ENCODE measurements around the gene CLCN5.
"Not testable (repeated sequence)": the region's sequence is repeated elsewhere in the genome, so short reads cannot be mapped to it uniquely, and the experiment has no call there.

Gene CLCN5

GRCh38 chrX:49999087-49999486 lies 76.7 kb downstream of the CLCN5 start:
- DNase-seq, result no peak

- no peak for DNase-seq
These were observed 78.6 kb downstream of the CLCN5 start for GRCh38 chrX:50000937-50001542.

DNA sequence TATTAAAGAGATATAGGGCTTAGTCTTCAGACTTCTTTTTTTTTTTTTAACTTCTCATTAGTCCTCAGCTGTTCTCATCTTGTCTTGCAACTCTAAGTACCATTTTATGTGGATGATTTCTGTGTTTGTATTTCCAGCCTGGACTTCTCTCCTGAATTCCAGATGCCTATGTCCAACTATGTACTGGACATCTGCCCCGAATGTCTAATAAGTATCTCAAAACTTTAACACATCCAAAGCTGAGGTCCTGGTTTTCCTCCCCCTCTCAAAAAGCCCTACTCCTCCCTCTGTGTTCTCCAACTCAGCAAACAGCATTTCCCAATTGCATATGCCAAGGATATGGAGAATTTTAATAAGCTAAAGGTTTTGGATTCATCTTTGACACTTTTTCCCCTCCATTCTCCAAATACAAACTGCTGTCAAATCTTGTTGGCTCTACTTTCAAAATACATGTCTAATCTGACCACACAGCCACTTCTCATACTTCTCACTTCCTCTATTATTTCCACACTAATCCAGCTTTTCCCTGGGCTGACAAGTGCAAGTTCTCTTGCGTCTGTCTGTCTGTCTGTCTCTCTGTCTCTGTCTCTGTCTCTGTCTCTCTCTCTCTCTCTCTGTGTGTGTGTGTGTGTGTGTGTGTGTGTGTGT lies 79.8 kb downstream of the CLCN5 start:
- DNase-seq, result no peak

DNA sequence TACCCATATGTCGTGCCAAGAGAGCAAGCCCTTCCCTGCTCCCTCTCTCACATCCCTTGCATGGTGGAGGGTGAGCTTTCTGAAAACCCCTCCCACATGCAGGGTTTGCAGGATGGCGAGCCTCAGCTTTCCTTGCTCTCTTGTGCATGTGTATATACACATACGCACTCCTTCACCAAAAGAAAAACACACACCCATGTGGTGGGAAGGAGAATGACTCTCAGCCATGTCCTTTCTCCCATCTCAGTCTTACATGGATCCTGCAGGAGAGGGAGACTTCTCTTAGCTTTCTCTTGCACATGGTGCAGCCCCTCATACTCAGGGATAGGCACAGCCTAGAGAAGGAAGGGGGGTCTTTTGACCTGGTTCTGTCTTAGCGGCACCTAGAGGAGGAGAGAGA lies 81.1 kb downstream of the CLCN5 start:
- DNase-seq, result no peak

- no peak for DNase-seq
These were observed 81.5 kb downstream of the CLCN5 start for GRCh38 chrX:50003927-50004326.

DNA sequence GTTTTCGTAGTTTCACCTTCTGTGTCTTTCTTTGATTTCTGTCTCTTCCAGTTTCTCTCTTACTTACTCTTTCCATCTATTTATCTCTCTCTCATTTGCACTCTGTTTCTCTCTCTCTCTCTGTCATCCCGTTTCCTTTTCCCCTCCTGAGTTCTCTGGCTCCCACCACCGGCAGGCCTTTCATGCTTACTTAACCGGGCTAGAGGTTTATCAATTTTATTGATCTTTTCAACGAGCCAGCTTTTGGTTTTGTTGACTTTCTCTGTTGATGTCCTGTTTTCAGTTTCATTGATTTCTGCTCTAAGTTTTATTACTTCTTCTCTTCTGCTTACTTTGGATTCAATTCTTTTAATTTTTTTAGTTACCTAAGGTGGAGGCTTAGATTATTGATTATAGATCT lies 103.2 kb downstream of the CLCN5 start:
- DNase-seq, result not testable (repeated sequence)

DNA sequence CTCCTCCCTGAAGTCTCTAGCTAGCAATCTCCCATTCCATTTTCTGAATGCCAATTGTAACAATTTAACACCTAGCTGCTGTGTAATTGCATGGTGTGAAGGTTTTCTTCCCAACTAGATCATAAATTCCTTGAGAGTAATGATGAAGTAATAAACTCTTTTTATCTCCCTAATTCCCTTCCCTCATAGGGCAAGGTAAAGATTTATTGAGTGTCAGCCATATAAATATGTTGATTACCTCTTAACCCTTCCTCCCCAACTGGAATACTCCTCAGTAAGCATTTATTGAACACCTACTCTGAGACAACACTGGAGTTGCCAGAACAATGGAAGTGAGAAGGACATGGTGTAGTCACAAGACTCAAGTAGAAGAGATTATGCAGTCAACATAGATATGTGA lies 112.7 kb downstream of the CLCN5 start:
- DNase-seq, result no peak

- DNase-seq, result no peak
These were observed 114.0 kb downstream of the CLCN5 start for GRCh38 chrX:50036426-50036825.

GRCh38 chrX:50045823-50046222 lies 123.4 kb downstream of the CLCN5 start:
- no peak for DNase-seq

DNA sequence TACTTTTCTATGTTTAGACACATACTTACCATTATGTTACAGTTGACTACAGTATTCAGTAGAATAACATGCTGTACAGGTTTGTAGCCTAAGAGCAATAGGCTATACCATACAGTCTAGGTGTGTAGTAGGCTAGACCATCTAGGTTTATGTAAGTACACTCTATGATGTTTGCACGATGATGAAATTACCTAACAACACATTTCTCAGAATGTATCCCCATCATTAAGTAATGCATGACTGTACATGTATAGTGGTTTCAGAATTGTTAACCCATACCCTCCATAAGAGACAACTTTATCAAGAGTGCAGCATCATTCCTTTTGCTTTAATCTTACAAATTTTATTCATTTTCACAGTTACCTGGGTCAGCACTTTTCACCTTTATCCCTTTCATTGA lies 126.8 kb downstream of the CLCN5 start:
- no peak for DNase-seq

GRCh38 chrX:50054147-50054546 lies 131.8 kb downstream of the CLCN5 start:
- DNase-seq, result no peak

GRCh38 chrX:50066318-50066937 lies 144.0 kb downstream of the CLCN5 start:
- DNase-seq, result no peak

DNA sequence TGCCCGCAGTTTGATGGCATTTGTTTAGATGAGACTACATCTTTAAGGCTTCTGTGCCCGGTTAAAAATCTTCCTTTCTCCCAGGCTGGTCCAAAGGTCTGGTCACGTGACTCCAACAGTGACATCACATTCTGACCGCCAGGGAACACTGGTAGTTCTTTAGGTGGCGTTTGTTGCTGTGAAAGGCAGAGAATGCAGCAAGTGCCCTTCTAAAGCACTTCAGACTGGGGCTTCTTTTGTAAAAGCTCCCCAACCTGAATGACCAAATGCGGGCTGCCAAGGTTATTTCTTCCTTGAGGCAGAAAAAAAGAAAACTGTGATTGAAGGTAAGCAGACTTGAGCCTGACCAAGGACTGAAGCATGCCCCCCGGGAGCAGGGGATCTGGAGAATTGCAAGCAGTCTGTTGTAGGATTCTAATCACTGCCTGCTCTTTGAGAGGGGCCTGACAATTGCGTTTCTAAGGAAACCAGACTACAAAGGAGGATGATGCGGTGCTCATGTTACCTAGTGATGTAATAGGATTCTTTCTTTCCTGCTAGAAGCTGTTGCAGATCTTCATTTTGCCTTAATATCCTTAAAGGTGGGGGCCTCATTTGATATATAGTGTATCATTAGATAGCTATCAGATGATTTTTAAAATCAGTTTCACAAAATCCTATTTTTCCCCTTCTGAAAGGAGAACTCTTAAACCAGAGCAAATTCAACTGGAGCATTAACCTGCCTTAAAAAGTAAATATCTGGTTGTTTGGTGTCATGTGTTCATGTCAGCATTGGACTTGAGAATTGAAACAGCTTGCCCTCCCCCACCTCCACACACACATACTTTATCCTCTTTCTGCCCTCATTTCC lies 145.3 kb downstream of the CLCN5 start:
- DNase-seq, result no peak

GRCh38 chrX:50068285-50068563 lies 145.8 kb downstream of the CLCN5 start:
- DNase-seq, result no peak

DNA sequence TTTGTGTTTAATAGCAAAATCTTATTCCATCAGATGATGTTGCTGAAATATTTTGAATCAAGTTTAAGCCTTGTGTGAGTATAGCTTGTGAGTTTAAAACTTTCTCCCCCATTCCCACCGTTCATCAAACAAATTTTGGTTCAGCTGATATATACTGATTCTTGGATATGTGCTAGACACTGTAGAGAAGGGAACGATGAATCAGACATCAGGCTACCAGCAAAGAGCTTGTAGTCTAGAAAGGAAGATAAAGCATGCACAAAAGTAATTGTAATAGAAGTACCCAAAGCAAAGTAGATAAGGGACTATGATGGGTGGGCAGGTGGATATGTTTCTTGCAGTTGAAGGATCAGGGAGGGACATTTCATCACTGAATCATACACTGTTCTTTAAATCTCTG lies 146.5 kb downstream of the CLCN5 start:
- DNase-seq, result no peak

DNA sequence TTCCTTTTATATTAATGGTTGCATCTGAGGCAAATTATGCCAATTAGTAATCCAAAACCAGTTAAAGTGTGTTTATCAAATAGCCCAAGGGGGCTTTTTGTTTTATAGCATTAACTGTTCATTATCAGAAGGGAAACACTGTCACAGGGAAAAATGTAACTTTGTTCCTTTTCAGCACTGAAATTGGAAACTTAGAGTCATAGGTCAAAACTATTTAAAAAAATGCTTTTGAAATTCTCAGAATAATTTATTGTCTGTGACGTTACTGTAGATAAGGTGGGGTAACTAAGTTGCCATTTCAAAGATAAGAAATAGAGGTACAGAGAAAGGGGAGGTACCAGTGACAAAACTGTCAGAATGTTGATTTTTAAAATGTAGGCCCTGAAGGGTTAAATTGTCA lies 149.1 kb downstream of the CLCN5 start:
- no peak for DNase-seq

- no peak for DNase-seq
These were observed 149.7 kb downstream of the CLCN5 start for GRCh38 chrX:50072110-50072509.

DNA sequence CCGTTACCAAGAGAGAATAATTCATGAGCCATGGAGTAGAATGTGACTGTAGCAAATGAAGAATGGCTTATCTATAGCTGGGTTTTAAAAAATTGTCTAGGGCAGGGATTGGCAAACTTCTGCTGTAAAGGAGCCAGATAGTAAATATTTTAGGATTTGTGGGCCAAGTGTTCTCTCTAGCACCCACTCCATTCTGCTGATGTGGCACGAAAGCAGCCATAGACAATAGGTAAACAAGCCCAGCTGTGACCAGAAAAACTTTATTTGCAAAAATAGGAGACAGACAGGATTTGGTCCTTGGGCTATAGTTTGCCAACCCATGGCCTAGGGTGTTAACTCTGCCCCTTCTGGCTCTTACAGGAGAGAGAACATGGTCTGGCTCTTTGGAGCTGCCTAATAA lies 151.2 kb downstream of the CLCN5 start:
- DNase-seq, result no peak

- no peak for DNase-seq
These were observed 153.4 kb downstream of the CLCN5 start for GRCh38 chrX:50075630-50076339.

DNA sequence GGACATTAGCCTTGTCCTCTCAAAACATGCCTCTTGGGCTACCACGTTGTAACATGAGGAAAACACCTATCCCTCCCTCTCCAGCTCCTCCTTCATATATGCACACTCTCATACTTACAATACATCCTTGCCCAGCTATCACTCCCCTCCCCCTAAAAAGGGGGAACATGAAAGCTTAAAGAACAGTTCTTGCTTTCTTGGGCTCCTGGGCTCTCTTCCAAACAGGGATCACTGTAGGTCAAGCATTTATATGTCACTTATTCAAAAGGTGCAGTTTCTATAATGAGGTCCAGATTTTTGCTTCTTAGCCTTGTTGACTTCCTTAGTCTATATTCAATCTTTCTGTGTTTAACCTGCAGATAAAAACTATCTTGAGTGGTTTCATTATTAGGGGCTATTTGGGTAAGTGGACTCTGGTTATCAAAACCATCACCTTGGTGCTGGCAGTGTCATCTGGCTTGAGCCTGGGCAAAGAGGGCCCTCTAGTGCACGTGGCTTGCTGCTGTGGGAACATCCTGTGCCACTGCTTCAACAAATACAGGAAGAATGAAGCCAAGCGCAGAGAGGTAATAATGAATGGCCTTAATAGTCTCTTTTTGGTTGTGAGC lies 159.0 kb downstream of the CLCN5 start:
- DNase-seq, result peak; percentile 2

- no peak for DNase-seq
These were observed 160.3 kb downstream of the CLCN5 start for GRCh38 chrX:50082741-50083140.

DNA sequence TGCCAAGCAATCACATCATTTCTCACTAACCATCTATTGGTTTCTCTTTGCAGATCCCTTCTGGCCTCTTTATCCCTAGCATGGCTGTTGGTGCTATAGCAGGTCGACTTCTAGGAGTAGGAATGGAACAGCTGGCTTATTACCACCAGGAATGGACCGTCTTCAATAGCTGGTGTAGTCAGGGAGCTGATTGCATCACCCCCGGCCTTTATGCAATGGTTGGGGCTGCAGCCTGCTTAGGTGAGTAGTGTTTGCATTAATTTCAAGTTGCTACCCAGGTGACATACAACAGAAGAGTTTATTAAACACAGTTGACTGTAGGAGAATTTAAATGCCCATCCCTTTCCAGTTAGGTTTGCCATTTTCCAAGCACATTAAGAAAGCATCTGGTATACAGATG lies 166.2 kb downstream of the CLCN5 start:
- no peak for DNase-seq

DNA sequence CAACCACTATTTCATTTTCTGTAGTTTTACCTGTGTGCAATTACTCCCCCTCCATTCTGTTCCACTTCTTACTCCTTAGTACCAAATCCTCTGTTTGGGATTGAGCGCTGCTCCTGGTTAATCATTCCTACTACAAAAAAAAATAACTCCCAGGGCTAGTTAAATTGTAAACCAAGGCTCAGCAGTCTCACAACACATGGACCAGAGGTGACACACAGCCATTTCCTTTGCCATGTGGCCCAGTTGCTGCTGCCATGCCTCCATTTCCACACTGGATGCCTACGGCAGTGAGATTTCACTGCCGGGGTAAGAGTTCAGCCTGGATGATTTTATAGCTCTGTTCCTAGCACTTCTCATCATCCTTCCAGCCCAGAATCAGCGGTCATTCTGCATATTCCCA lies 171.2 kb downstream of the CLCN5 start:
- DNase-seq, result no peak

Data from NCI-H1694 treated with DMSO at 0.1 percent for 48 hours (cell line).